Measurements from ENCODE around the gene CCDC106.
A peak's percentile ranks its signal among the peaks of the same experiment; 100 is the strongest.

CCDC106 gene

GRCh38 chr19:55614711-55615542, 33.1 kb upstream of the CCDC106 start:
- DNase-seq: no peak

- DNase-seq: no peak
Observed at GRCh38 chr19:55615543-55616394, 32.2 kb upstream of the CCDC106 start.

DNA sequence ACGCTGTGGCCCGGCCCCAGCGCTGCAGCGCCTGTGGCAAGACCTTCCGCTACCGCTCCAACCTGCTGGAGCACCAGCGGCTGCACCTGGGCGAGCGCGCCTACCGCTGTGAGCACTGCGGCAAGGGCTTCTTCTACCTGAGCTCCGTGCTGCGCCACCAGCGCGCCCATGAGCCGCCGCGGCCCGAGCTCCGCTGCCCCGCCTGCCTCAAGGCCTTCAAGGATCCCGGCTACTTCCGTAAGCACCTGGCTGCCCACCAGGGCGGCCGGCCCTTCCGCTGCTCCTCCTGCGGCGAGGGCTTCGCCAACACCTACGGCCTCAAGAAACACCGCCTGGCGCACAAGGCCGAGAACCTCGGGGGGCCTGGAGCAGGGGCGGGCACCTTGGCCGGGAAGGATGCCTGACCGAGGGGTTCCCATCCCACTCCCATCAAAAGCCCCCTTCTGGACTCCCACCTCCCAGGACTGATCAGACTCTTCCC, 31.6 kb upstream of the CCDC106 start:
- no peak for DNase-seq

DNA sequence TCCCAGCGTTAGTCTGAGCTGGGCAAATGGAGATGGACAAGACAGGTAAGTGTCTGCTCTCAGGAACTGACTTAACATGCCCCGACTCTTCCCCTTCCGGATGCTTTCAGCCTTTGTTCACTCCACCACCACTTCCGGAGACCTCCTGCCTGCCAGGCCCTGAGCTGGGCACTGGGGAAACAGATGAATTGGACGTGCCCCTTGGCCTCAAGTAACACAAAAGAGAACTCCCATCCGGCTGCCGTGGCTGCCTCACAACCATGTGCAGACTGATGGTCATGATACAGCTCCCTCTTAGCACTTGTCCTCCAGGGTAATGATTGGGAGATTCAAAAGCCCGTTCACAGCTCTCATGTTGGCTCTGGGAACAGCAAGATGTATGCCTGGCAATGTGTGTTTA, 30.6 kb upstream of the CCDC106 start:
- no peak for DNase-seq

DNA sequence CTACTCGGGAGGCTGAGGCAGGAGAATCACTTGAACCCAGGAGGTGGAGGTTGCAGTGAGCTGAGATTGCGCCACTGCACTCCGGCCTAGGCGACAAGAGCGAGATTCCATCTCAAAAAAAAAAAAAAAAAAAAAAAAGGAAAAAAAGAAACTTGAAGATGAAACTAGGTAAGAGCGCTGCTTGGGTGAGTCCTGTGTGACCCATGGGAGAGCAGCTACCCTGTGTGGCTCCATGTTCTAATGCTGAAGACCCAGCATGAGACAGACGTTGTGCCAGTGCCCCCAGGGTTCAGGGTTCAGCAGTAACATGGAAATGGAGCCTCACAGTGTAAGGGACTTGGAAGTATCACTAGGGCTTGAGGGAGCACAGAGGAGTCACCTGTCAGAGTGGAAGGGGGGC, 29.6 kb upstream of the CCDC106 start:
- no peak for DNase-seq

DNA sequence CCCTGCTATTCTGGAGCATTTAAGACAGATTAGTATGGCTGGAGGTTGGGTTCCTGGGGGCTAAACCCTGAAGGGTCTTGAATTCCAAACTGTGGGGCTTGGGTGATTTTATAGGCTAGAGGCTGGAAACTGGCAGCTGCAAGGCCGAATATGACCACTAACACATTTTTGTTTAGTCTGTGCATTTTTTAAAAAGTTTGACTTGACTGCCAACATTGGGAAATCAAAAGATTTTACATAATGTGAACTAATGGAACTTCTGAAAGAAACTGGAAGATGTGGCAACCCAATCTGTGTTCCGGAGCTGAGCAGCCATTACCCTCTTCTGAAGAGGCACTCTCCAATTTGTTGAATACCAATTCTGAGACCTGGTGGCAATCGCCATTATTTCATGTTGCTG, 28.7 kb upstream of the CCDC106 start:
- DNase-seq: no peak

- DNase-seq: no peak
Observed at GRCh38 chr19:55620410-55621204, 27.4 kb upstream of the CCDC106 start.

DNA sequence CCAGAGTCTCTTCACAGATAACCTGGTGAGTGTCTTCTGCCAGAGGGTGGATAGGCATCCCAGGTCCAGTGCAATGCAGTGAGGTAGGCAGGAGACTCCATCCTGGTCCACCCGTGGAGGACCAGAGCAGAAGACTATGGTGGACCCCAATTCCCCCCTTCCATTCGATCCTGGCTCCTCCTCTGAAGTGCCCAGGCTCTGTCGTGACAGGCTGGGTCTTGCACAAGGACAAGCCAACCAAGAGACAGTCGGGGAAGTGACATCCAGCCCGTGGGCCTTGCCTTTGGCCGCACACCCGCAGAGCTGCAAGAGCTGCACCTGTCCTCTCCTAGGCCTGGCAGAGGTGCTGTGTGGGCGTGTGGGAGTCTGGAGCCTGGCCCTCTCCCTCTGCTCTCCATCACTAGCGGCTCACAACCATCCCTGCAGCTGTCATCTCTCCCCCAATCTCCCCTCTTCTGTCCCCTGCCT, 26.8 kb upstream of the CCDC106 start:
- DNase-seq: no peak

DNA sequence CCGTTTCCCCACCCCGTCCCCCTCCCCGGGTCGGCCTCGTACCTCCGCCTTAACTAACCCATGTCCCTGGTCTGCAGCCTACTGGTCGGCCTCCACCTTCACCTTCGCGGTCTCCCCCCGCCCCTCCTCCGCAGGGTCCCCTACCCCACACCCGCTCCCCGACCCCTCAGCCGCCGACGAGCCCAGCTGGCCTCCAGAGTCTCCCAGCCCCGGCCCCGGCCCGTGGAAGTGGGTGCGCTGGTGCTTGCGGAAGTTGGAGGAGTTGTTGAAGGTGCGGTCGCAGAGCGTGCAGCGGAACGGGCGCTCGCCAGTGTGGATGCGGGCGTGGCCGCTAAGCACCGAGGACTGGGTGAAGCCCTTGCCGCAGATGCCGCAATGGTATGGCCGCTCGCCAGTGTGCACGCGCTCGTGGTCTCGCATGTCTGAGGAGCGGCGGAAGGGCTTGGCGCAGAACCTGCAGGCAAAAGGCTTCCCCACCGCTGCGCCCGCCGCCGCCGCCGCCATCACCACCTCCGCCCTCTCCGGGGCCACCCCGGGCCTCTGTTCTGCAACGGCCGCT, 26.3 kb upstream of the CCDC106 start:
- no peak for DNase-seq

DNA sequence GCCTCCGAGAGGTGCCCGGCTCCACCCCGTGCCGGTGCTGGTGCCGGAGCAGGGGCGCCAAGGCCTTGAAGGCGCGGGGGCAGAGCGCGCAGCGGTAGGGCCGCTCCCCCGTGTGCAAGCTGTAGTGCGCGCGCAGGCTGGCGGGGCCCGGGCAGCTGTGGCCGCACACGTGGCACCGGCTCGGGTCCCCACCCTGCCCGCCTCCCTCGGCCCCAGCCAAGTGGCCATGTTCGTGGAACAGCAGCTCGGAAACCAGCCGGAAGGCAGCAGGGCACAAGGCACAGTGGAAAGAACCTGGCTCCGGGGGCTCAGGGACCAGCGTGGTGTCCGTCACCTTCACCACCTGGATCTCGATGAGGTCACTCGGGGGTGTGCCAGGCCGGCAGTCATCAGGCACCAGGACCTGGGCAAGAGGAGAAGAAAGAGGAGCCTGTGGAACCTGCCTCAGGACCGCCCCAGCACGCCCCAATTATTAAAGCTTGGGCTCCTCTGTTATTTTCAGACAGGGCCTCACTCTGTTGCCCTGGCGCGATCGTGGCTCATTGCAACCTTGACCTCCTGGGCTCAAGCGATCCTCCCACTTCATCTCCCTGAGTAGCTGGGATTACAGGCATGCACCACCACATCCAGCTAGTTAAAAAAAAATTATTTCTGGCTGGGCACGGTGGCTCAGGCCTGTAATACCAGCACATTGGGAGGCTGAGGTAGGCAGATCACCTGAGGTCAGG, 25.6 kb upstream of the CCDC106 start:
- no peak for DNase-seq

DNA sequence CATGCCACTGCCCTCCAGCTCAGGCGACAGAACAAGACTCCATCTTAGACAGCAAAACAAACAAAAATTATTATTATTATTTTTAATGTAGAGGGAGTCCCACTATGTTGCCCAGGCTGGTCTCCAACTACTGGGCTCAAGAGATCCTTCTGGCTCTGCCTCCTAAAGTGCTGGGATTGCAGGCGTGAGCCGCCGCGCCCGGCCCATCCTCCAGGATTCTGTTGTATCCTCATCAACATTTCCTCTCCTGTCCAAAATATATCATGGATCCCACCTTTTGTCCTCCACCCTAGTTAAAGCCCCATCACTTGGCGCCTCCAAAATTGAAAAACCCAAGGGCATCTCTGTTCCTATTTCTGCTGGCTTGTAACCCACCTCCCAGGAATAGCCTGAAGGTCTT, 24.9 kb upstream of the CCDC106 start:
- DNase-seq: no peak

DNA sequence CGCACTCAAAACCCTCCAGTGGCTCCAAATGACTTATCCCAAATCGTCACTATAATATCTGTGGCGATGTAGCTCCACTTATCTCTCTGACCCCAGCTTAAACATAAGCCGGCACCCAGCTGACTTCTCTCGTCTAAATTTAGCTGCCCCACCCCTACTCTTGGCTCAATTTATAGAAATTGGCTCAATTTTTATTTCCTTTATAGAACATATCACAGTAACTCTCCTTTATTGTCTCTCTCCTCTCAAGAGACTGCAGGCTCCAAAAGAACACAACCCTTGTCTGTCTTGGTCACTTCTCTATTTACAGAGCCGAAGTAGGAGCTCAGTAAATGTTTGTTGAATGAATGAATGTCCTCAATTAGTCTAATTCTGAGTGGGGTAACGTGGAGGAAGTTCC, 24.5 kb upstream of the CCDC106 start:
- DNase-seq: no peak

- peak; percentile 94 for DNase-seq
Observed at GRCh38 chr19:55624109-55625003, 23.7 kb upstream of the CCDC106 start, which contains the start of gene ZNF784. Gene ZNF784, minus strand, starts transcription at chr19:55624566. Its CDS starts 5 bp downstream, at chr19:55624561.

DNA sequence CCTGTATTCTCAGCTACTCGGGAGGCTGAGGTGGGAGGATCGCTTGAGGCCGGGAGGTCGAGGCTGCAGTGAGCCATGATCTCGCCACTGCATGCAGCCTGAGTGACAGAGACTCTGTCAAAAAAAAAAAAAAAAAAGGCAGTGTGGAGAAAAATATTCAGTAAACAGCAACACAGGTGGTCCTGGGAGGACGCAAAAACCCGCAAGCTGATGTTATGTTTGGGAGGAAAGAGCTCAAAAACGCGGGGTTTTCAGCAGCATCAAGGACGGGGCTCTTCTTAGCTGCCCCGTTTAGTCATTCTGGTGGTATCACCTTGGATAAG, 23.0 kb upstream of the CCDC106 start:
- no peak for DNase-seq

GRCh38 chr19:55626350-55626749, 21.7 kb upstream of the CCDC106 start:
- DNase-seq: no peak

DNA sequence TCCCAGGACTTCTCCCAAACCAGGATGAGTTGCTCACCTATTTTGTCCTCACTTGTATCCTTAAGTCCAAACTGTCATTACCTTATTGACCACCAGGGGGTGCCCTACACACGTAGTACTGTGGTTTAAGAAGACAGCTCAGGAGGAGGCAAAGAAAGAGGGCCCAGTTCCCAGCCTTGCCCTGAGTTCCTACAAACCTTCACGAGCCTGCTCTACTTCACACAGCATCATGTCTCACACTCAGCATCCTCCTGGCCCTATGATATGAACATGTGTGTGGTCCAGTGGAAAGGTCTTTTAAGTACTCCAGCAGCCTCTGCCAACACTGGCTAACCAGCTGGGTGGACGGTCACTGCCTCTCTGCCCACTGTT, 15.6 kb upstream of the CCDC106 start:
- peak; percentile 68 for DNase-seq

DNA sequence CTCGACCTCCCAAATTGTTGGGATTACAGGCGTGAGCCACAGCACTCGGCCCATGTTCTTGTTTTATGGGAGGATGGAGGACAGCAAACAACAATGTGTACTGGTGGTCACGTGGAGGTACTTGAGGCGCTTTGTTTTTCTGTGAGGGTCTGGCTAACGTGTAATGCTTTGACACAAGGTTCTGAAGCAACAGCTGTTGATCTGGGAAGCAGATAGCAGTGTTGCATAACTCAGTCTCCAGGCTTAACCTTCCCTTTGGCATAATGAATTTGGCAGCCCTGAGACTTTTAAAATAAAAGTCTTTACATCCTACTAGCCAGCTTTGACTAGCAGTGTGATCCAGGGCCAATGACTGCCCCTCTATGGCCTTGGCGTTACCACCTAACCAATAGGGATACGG, 14.2 kb upstream of the CCDC106 start:
- no peak for DNase-seq

DNA sequence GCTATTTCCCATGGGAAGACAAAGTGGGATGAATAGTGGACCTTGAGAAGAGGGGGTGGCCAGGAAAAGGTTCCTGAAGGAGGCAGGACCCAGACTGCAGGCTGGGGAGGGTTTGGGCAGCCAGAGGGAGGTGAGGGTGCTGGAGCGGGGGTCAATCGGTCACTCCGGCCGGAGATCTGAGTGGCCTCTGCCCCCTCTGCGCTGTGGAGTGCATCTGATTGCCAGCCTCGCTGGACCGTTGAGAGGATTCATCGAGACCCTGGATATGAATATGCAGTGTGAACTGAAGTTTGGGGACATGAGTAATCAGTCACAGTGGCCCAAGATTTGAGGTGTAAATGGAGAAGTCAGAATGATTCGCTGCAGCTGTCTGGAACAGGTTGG, 12.7 kb upstream of the CCDC106 start:
- no peak for DNase-seq

DNA sequence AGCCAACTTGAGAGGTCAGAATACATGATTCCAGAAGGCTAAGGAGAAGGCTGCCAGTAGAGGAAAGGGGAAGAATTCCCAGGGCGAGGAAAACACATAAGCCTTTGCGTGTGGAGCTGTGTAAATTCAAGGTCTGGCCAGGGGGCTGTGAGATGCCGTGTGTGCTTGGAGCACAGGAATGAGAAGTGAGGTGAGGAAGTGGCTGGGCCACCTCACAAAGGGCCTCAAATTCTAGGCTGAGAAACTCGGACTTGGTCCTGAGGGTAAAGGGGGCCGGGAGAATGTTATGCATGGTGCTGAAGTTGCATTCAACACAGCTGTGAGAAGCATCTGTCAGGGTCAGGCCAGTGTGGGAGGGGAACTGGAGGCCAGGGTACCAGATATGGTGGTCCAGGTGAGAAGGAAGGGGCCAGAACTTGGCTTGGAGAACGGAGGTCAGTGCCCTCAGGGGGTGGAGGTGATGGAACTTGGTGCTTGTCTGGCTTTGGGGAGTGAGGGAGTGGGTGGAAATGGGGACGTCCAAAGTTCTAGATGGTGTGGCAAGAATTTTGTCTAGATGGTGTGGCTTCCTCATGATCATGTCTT, 12.1 kb upstream of the CCDC106 start:
- no peak for DNase-seq

DNA sequence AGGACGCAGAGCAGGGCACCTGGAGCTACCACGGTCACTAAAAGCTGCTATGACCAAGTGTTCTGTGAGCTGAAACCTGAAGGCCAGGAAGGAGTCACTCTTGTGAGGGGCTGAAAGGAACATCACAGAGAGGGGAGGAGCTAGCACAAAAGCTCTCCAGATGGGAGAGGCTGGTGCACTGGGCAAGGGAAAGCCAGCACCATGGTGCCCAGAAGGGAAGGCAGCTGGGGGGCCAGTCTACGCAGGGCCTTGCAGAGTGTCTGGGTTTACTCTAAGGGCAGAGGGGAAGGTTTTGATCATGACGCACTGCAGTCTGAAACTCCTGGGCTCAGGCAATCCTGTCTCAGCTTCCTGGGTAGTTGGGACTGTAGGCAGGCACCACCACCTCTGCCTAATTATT, 11.3 kb upstream of the CCDC106 start:
- no peak for DNase-seq

DNA sequence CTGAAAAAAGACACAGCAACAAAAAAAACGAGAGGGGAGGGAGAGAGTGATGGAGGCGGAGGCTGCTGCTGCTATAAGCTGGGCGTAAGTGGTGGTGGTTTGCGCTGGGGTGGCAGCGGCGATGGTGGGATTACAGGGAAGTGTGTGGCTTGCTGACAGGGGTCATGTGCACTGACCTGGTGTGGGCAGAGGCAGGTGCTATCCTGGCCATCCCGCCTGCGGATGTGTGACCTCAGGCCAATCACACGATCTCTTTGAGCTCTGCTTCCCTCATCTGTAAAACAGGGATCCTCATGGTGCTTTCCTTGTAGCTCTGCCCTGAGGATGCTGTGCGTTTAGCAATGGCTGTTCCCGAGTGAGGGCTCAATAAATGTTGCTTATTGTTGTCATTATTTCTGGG, 10.5 kb upstream of the CCDC106 start:
- no peak for DNase-seq
